Limb (tissue), 2 donors: ENCODE results near the gene PRR19.
A peak's percentile ranks its signal among the peaks of the same experiment; 100 is the strongest.

Experiments
- DNase-seq, 2 donors: peaks; one replicate each; pipeline ENCODE4 v3.0.0-alpha.2; 2016; ENCODE audit errors: extremely low spot score in 2 of 2

PRR19 gene

GRCh38 chr19:42348211-42348610 lies 46.3 kb downstream of the PRR19 start:
- DNase-seq, result no peak

- no peak for DNase-seq
Observed at GRCh38 chr19:42349378-42350107, 47.6 kb downstream of the PRR19 start.

- no peak for DNase-seq
Observed at GRCh38 chr19:42350417-42350816, 48.5 kb downstream of the PRR19 start.

GRCh38 chr19:42351079-42351735 lies 49.3 kb downstream of the PRR19 start:
- DNase-seq, result no peak

GRCh38 chr19:42352301-42353259 lies 50.6 kb downstream of the PRR19 start:
- peak in 1 of 2 donors; percentile 73 for DNase-seq

GRCh38 chr19:42353341-42354015 lies 51.5 kb downstream of the PRR19 start:
- DNase-seq, result no peak

GRCh38 chr19:42355896-42356295 lies 54.0 kb downstream of the PRR19 start:
- no peak for DNase-seq

GRCh38 chr19:42356686-42357085 lies 54.8 kb downstream of the PRR19 start:
- DNase-seq, result no peak

GRCh38 chr19:42357290-42357689 lies 55.4 kb downstream of the PRR19 start:
- DNase-seq, result no peak
